GM04504 (cell line): Measurements from ENCODE around the gene HK2.

Experiments used
- DNase-seq: peaks from one replicate; pipeline ENCODE4 v3.0.0-alpha.2; 2012; ENCODE audit warnings: low read depth

The HK2 gene

DNA sequence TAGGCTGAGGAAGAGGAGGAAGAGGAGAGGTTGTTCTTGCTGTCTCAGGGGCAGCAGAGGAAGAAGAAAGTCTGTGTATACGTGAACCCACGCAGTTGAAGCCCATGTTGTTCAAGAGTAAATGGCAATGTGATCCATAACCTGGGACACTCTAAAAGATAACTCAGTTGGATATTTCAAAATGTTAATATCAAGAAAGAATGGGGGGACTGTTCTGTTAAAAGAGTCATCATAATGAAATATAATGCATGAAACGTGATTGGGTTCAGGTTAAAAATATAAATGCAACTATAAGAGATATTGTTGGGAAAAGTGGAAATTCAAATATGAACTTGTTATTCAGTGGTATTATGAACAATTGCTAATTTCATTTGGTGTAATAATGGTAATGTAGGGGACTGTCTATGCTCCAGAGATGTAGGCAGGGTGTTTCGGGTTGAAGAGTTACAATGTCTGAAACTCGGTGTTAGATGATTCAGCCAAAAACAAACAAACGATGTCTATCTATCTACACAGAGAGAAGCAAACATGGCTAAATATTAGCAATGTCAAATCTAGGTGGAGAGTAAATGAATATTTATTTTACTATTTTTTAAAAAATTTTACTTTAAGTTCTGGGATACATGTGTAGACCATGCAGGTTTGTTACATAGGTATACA lies 103.4 kb downstream of the HK2 start:
- DNase-seq: no peak

- DNase-seq: no peak
These were observed 104.3 kb downstream of the HK2 start for GRCh38 chr2:74938264-74938663.

GRCh38 chr2:74939919-74940812 lies 106.2 kb downstream of the HK2 start:
- no peak for DNase-seq

DNA sequence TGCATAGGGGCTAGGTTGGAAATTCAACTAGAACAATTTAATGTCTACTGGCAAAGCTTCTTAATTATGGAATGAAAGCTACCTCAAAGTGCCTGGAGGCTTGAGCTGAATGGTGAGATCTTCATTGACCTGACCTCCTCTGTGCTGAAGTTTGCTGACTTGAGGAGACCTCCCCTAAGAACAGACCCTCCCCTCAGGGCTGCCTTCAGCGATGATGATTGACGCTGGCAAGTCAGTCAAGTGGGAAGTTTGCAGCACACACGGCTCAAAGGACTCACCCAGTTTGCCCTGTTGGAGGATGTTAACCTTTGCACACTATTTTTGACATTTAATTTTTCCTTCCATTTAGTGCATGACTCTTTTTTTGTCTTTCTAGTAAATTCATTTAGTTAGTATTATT lies 107.4 kb downstream of the HK2 start:
- no peak for DNase-seq

DNA sequence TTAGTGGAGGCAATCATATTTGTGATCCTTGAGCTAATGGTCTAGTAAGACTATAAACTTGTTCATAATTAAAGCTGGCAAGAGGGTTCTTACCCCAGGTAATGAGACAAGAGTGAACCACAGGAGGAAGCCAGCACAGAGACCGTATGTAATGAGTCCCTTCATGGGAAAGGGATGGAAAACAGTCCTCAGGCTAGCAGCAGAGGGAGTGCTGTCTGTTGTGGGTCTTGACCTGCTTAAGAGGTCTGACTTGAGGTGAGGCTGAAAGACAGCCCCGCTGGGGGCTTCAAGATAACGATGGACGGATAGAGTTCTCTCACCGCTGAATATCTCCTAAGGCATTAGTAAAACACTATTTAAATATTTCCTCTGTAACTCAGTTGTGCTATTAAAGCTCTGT lies 108.3 kb downstream of the HK2 start:
- no peak for DNase-seq
